NCI-H1092 (cell line): ENCODE measurements around the gene PEX26.
"Not testable (repeated sequence)": the region's sequence is repeated elsewhere in the genome, so short reads cannot be mapped to it uniquely, and the experiment has no call there.

Experiments
- DNase-seq: peaks from one replicate; lab custom pipeline; 2025; lab: John Stamatoyannopoulos, UW

PEX26 gene

DNA sequence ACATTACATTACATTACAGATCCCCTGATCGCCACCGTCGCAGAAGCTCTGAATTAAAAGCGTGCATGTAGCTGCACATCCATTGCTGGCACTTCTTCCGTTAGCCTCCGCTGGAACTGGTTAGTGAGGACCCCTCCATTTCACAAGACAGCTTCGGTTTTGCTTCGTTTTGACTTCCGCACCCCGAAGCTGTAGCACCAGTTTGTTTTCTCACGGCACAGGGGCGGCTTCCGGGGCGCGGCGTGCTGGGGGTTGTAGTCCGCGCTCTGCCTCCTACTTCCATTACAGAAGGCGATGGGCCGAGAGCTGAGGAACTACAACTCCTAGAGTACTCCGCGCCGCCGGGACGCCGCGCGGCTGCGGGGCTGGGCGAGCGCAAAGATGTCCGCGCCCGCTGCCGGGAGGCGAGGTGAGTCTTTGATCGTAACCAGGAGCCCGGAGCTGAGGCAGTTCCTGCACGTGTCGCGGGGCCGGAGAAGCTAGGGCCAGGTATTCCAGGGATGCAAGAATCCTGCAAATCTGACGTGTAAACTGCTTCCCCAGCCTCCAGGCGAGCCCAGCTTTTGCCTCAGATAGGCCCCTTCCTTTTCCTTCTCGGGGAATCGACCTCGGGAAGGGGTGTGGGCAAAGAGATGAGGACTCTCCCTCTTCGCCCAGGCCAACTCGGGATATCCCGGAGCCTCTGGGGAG is at the start of gene PEX26:
TSS of gene PEX26 (plus strand) at position 352 of the 690 bp plus-strand sequence. CDS start 387 bp downstream, outside the sequence.
- DNase-seq, result peak; percentile 91

DNA sequence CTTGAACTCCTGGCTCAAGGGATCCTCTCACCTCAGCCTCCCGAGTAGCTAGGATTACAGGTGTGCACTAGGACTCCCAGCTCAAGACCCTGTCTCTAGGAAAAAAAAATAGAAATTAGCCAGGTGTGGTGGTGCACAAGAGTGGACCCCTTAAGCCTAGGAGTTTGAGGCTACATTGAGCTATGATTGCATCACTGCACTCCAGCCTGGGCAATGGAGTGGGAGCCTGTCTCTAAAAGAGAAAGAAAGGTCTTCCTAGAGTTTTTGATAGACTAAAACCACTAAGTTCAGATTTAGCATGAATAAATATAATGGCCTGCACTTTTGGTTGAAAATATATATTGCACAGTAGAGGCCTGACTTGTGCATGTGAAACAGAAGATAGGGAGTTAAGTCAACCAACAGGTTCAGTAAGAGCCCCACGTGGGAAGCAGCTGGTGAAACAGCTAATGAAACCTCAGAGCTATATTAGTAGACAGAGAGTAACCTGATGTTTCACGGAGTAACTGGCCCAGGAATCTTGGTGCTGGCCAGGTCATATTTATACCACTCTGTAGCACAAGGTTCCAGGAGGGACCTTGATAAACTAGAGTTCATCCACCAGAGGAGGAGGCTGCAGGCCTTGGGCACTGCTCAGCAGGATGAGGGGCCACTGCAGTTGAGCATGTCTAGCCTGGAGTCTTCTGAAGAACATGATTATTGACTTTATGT is 48.8 kb upstream of the PEX26 start:
- DNase-seq, result no peak

DNA sequence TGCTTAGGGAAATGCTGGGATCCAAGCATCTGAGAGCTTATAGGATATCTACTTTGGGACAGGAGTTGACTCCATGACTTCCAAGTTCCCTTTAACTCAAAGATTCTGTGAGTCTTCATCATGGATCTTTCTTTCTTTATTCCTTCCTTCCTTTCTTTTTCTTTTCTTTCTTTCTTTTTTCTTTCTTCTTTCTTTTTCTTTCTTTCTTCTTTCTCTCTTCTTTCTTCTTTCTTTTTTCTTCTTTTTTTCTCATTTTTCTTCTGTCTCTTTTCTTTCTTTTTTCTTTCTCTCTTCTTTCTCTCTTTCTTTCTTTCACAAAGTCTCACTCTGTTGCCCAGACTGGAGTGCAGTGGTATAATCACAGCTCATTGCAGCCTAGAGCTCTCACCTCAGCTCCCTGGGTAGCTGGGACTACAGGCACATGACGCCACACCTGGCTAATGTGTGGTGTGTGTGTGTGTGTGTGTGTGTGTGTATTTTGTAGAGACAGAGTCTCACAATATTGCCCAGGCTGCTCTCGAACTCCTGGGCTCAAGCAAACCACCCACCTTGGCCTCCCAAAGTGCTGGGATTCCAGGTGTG is 48.0 kb upstream of the PEX26 start:
- DNase-seq, result no peak

DNA sequence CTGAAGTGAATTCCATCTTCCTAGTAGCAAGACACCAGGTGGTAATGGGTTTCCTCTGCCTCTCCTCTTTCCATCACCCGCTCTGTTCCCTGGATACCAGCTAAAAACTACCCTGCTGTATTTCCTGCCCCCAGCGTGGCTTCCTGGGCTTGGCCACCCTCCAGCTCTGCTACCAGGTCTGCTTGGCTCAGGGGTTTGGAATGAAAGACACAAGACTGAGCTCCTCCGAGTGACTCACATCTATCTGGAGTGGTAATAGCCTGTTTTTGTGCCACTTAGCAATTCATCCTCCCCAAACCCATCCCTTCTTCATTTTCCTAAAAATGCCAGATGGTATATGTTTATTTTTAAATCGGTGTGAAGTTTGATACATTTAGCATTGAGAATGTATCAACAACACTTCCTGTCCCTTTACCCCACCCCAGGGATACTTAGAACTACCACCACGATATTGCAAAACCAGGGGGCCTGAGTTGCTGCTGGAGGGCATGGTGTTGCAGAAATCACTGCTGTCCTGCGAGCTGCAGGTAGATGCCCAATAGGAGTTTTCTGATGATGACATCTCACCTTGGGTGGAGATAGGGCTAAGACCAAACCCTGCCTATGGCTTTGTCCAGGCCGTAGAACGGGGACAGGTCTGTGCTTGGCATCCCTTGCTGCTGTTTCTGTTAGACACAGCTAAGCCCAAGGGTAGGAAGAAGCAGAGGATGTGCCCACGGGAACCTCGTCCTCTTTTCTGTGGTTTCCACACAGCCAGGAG is 45.9 kb upstream of the PEX26 start:
- DNase-seq, result no peak

DNA sequence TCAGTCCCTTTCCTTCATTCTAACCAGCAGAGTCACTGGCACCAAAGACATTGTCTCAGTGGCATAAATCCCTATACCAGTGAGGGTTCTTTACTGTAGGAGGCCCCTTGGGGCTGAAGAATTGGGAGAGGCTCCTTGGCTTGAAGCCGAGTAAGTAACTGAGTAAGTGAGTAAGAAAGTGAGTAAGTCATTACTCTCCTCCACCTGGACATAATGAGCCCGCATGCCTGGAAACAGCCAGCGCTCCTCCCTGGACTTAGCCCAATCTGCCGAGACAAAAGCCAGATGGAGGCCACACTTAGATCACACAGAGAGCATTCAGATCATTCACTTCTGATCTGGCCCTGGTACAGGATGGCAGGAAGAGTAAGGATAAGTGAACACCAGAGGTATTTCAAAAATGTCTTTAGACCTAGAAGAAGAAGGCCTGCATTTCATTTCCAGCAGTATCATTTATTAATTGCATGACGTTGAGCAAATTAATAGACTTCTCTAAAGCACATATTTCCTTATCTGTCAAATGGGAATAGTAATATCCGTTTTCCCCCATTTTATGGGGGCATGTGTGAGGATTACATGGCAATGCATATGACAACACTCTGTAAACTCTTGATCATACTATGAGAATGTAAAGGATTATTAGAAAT is 45.2 kb upstream of the PEX26 start:
- DNase-seq, result no peak

DNA sequence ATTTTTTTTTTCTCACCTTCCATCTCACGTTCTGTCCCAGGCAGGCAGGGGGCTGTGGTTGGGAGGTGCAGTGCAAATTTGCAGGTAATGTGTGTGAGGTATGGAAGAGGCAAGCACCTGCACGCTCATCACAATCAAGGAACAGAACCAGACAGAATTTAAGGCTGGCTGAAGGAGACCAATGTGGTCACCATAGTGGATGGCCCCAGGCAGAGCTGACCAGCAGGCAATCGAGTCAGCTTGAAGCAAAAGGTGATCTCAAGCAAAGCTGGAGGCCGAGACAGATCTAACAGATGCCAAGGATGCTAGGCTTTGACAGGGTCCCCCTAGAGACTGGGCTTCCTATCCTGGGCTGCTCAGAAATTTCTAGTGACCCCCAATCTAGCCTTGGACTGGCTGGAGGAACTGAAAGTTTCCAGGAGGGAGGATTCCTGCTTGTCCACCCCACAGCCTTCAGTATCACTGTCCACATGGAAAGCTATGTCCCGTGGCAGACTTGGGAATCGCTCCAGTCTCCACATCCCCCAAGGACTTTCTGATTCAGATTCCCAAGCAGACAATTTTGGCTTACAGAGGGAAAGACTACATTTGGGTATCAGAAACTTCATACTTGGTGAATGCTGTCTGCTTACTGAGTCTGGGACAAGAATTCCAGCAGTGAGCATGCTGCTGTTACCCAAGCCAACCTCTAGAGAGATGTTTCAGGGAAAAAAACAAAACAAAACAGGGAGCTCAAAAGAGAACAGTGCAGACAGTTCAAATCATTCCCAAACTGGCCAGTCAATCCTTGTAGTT is 44.4 kb upstream of the PEX26 start:
- no peak for DNase-seq

DNA sequence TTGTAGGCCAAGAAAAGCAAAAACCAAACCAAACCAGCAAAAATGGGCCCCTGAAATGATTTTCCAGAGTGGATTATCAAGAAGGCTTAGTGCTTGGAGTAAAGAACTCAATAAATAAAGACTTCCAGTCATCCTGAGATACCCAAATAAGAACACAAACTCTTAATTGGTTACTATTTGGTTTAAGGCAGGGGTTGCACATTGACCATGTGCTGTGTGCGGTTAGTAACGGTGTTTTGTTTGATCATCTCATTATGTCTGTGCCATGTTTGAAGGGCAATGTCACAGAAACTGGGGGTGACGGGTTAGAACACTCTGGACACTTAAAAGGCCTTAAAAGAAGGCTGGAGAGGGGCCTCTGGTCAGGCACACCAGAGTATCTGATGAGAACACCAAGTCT is 43.7 kb upstream of the PEX26 start:
- no peak for DNase-seq

DNA sequence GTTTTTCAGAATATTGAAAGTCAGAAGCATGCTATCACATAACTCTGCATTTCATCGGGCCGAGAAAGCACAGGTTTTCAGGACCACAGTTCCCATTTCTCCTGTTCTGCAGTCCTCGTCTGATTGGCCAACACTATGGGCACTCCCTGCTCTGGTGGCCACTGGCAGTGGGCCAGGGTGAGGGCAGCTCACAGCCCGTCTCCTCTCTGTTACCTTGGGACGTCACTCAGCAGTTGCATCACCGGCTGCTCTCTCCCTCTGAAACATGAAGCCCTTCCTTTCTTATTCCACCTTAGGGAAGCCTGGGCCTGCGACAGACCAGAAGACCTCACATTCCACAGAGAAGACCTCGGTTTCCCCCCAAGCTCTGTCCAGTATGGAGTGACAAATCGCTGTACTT is 42.0 kb upstream of the PEX26 start:
- DNase-seq, result no peak

DNA sequence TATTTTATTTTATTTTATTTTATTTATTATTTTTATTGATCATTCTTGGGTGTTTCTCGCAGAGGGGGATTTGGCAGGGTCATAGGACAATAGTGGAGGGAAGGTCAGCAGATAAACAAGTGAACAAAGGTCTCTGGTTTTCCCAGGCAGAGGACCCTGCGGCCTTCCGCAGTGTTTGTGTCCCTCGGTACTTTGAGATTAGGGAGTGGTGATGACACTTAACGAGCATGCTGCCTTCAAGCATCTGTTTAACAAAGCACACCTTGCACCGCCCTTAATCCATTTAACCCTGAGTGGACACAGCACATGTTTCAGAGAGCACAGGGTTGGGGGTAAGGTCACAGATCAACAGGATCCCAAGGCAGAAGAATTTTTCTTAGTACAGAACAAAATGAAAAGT is 36.9 kb upstream of the PEX26 start:
- not testable (repeated sequence) for DNase-seq

DNA sequence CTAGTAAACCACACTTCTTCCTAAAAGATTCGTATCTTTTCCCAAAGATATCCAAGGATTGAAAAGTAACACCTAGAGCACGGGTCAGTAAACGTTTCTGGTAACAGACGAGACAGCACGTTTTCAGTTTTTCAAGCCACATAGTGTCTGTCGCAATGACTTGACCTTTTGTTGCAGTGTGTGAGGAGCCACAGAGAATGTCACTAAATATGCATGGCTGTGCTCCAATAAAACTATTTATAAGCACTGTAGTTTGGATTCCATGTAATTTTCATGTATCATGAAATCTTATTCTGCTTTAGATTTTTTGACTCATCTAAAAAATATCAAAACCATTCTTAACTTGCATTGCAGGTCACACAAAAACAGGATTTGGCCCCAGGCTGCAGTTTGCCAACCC is 35.1 kb upstream of the PEX26 start:
- DNase-seq, result no peak

DNA sequence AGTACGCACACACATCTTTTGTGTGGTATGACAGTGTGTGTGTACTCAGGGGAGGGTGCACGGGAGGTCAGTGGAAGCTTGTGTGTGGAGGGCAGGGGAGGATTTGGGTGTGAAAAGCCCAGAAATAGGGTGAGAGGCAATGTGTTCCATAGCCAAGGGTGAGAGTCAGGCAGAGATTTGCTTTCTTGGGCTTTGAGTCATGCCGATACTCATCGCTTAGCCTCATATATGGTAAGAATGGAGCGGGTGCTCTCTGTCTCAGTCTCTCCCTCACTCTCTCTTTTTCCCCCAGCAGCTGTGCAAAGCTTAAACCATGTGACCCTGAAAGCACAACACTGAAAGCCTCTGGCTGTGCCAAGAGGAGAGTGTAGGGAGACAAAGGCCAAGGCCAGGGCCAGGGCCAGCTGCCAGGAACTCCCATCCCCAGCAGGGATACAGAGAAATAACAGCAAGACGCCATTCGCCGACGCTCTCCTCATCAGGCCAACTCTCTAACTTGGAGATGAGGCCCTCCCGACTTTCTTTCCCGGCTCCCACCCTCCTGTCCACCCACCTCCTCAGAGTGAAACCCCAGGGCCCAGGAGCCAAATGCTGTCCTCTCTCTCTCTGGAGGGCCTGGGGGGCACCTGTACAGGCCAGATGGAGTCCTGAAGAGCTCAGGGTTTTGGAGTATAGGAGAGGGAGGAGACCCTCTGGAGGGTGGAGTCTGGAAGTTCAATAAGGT is 33.1 kb upstream of the PEX26 start:
- DNase-seq, result peak; percentile 95

DNA sequence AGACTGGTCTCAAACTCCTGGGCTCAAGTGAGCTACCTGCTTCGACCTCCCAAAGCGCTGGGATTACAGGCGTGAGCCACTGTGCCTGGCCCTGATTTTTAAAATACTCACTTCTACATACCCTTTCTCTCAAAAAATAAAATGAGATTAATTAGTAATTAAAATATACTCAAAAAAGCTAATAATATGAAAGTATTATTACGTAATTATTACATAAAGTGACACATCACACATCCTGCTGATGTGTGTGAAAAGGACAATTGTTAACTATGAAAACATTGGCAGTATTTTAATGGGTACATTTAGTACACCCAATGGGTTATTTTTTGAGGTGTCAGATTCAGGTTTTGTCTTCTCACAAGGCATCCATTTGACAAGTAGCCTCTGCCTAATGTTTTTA is 32.0 kb upstream of the PEX26 start:
- DNase-seq, result no peak

DNA sequence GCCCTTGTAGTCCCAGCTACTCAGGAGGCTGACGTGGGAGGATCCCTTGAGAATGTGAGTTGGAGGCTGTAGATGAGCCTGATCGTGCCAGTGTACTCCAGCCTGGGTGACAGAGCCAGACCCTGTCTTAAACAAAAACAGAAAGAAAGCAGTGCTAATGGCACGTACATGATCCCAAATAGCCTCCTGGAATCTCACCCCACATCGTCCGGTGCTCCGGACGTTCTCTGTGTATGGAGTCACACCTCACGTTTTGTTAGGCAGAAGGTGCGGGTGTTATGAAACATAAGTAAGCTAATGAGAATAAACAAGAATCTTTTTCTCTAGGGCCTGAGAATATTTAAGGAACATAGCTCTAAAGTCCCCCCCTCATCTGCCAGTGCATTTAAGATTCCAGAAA is 29.7 kb upstream of the PEX26 start:
- no peak for DNase-seq

DNA sequence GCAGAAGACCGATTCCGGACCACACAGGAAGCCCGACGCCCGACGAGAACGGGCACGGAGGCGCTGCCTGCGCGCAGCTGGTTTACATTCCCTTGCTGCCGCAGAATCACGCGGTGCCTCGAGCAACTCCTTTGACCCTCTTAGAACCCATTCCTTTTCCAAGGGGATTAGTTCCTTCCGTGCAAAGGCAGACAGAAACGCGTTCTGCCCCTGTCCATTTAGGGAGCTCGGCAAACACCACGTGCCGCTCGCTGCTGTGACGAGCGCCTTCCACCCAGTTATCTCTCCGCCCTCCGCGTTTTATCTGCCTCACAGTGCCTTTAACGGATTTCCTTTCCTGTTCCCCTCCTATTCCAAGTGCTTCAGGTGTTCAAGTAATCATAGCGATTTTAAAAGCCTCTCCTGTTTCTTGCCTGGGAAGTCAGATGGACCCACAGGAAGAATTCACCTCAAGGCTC is 29.3 kb upstream of the PEX26 start:
- no peak for DNase-seq

DNA sequence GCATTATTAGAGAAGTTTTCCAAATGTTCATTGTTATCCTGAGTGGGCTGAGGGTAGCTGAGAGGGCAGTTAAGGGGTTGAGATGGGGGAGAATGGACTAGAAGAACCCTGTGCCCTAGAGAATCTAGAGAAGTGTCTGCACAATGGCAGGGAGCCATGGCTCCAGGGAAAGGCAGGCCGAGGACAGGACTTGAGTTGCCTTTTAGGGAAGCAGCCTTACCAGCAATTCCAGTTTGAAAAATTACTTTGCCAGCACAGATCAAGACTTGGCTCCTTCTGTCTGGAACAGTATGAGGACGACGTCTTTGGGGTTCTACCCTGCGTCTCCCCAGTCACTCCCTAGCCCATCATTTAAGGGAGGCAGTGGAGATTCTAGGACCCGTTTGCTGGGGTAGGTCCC is 27.7 kb upstream of the PEX26 start:
- no peak for DNase-seq

DNA sequence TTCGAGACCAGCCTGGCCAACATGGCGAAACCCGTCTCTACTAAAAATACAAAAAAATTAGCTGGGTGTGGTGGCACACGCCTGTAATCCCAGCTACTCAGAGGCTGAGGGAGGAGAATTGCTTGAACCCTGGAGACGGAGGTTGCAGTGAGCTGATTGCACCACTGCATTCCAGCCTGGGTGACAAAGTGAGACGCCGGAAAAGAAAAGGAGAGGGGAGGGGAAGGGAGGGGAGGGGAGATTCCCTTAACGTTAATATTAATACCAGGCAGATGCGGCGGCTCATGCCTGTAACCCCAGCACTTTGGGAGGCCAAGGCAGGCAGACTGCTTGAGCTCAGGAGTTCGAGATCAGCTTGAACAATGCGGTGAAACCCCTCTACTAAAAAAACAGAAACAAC is 26.7 kb upstream of the PEX26 start:
- not testable (repeated sequence) for DNase-seq

DNA sequence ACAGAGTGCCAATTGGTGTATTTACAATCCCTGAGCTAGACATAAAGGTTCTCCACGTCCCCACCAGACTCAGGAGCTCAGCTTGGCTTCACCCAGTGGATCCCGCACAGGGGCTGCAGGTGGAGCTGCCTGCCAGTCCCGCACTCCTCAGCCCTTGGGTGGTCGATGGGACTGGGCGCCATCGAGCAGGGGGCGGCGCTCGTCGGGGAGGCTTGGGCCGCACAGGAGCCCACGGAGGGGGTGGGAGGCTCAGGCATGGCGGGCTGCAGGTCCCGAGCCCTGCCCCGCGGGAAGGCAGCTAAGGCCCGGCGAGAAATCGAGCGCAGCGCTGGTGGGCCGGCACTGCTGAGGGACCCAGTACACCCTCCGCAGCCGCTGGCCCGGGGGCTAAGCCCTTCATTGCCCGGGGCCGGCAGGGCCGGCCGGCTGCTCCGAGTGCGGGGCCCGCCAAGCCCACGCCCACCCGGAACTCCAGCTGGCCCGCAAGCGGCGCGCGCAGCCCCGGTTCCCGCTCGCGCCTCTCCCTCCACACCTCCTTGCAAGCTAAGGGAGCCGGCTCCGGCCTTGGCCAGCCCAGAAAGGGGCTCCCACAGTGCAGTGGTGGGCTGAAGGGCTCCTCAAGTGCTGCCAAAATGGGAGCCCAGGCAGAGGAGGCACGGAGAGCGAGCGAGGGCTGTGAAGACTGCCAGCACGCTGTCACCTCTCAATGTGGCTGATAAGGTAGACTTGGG is 24.4 kb upstream of the PEX26 start:
- not testable (repeated sequence) for DNase-seq

DNA sequence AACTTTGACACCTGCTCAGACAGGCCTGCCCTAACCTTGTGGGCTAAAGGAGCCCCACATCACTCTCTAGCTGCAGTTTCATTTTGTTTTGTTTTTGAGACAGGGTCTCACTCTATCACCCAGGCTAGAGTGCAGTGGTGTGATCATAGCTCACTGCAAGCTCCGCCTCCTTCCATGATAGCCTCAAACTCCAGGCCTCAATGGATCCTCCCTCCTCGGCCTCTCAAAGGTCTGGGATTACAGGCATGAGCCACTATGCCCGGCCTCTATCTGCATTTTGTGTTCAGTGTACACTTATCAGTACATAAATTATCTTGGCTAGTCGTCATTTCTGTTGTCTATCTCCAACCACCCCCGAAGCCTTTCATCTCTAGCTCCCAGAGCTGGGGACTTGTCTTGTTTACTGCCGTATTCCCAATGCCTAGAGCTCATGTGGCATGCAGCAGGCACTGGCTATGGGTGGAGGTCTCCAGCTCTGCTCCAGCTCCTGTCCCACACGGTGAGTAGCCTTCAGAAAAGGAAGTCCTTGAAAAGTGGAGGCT is 22.1 kb upstream of the PEX26 start:
- DNase-seq, result no peak

DNA sequence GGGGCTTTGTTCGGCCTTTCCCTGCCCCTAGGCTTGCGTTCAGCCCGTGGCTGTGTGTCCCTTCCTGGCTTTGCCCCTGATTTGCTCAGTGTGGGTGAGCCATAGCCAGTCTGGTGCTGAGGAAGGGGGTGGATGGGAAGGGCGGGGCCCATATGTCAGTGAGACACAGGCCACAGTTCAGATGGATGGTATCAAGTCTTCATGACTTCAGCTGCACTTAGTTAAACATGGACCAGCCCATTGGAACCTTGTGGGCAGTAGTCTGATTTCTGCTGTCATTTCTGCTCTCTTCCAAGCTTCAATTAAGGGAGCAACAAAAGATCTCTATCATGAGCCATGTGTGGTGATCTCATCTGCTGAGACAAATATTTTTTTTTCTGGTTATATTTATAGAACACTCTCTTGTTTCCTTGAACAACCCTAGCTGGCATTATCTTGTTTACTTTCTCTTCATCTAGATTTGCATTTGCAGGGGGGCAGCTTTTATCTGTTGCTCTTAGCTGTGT is 21.6 kb upstream of the PEX26 start:
- no peak for DNase-seq
